ENCODE data around the gene DRC1.

DRC1 gene

DNA sequence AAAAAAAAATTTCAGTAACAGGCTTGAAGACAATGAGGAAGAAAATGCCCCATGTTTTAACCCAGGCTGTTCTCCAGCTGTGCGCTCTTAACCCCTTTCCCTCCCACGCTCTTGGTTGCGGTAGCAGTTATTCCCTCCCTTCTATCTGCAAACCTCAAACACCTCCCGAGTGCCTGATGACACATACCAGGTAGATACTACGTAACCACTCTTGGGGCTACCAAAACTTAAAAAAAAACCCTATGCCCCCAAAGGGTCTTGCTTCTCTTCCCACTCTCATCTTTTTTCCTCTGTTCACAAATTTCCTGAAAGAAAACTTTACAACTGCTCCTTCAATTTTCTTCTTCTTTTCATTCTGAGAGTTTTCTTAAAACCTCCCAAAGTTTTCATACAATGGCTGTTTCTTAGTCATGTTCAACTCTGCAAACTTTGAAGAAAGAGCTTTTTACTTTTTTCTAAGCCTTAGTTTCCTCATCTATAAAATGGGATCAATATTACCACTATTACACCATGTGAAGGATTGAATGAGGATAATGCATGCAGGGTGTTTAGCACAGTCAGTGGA lies 4.9 kb upstream of the DRC1 start:
- DNase-seq (ENCODE audit: low read depth, low spot score), result no peak
- in situ Hi-C loops (cut with HindIII; ENCODE audit: low sequenced_read_pairs), result no loop called here
- H3K4me3 ChIP-seq (ENCODE audit: low read depth, low read length), result no peak overlapping the region
- TF ChIP-seq, protein P1, sequence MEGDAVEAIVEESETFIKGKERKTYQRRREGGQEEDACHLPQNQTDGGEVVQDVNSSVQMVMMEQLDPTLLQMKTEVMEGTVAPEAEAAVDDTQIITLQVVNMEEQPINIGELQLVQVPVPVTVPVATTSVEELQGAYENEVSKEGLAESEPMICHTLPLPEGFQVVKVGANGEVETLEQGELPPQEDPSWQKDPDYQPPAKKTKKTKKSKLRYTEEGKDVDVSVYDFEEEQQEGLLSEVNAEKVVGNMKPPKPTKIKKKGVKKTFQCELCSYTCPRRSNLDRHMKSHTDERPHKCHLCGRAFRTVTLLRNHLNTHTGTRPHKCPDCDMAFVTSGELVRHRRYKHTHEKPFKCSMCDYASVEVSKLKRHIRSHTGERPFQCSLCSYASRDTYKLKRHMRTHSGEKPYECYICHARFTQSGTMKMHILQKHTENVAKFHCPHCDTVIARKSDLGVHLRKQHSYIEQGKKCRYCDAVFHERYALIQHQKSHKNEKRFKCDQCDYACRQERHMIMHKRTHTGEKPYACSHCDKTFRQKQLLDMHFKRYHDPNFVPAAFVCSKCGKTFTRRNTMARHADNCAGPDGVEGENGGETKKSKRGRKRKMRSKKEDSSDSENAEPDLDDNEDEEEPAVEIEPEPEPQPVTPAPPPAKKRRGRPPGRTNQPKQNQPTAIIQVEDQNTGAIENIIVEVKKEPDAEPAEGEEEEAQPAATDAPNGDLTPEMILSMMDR (IDR thresholded peaks at IDR 0.05; ENCODE audit: low read depth, low read length), result no peak

DNA sequence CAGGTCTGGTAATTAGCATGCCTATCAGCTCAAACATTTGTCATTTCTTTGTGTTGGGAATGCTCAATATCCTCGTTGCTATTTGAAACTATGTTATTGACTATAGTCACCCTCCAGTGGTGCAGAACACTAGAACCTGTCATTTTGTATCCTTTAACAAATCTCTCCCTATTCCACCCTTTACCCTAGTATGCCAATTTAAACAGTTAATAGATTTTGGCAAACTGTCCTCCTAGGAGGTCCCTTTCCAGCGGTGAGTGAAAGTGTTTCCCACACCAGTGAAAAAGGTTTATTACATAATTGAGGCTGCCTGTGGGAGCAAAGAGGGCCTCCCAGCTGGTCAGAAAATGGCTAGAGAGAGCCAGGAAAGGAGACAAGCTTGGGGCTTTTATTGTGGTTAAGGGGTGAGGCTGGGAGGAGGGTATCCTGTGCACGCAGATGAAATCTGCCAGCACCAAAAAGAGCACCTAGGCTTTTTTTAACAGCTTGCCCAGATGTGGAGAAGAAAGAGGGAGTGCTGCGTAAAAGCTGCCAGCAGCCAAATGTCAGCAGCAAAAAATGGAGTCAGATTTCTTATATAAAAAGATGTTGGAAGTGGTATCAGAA lies 1.8 kb upstream of the DRC1 start:
- no peak for DNase-seq (ENCODE audit: low read depth, low spot score)
- in situ Hi-C loops (cut with HindIII; ENCODE audit: low sequenced_read_pairs), result no loop called here
- TF ChIP-seq, protein P1 (IDR thresholded peaks at IDR 0.05; ENCODE audit: low read depth, low read length), result no peak
- no peak overlapping the region for H3K4me3 ChIP-seq (ENCODE audit: low read depth, low read length)

DNA sequence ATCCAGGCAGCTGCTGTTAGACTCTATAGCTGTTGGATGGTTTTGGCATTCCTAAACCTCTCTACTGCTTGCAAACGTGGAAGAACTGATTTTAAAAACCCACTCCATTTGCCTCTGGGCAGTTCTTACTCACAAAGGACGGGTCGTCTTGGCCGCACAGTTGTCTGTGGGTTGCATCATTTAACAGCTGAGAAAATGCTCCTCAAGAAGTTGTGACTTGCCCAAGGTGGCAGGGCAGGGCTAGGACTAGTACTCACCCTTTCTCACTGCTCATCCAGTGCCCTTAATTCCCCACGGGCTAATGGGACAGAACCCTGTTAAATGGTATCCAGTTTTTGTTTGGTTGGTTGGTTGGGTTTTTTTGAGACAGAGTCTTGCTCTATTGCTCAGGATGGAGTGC lies 997 bp upstream of the DRC1 start:
- no peak for DNase-seq (ENCODE audit: low read depth, low spot score)
- TF ChIP-seq, protein P1 (IDR thresholded peaks at IDR 0.05; ENCODE audit: low read depth, low read length), result no peak
- in situ Hi-C loops (cut with HindIII; ENCODE audit: low sequenced_read_pairs), result no loop called here
- H3K4me3 ChIP-seq (ENCODE audit: low read depth, low read length), result no peak overlapping the region

DNA sequence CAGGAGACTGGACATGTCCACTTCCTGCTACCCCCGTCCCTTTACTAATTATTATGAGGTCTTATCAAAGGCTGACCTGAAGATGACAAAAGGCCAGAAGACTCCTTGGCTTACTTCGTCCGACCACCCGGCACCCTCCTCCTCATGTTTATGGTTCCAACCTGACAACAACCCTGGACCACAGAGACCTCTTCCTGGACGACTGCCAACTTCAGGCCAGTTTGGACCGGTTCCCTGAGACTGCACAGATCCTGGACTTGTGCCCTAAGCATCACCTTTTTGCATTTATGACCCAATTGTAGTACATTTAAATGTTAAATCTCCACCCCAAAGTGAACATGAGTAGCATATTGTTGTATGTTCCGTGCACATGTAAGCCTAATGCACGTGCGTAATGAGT lies 5.8 kb downstream of the DRC1 start:
- TF ChIP-seq, protein P1 (IDR thresholded peaks at IDR 0.05; ENCODE audit: low read depth, low read length), result no peak
- in situ Hi-C loops (cut with HindIII; ENCODE audit: low sequenced_read_pairs), result no loop called here
- DNase-seq (ENCODE audit: low read depth, low spot score), result no peak
- no peak overlapping the region for H3K4me3 ChIP-seq (ENCODE audit: low read depth, low read length)

DNA sequence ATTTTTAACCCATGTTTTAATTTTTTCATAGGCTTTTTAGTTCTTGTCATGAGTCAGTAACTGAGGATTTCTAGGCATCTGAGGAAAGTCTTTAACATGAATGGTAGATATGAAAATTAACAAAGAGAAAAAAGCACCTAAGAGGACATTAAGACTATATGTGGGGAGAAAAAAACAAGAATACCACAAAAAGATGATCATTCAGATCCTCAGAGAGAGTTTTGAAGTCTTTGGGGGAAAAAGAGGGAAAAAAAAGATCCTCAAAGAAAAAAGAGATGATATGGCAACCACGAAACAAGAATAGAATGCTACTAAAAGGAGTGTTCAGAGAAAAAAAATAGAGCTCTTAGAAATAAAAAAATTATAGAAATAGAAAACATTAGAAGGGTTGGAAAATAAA lies 8.1 kb downstream of the DRC1 start:
- in situ Hi-C loops (cut with HindIII; ENCODE audit: low sequenced_read_pairs), result no loop called here
- H3K4me3 ChIP-seq (ENCODE audit: low read depth, low read length), result no peak overlapping the region
- TF ChIP-seq, protein P1 (IDR thresholded peaks at IDR 0.05; ENCODE audit: low read depth, low read length), result no peak
- DNase-seq (ENCODE audit: low read depth, low spot score), result no peak

DNA sequence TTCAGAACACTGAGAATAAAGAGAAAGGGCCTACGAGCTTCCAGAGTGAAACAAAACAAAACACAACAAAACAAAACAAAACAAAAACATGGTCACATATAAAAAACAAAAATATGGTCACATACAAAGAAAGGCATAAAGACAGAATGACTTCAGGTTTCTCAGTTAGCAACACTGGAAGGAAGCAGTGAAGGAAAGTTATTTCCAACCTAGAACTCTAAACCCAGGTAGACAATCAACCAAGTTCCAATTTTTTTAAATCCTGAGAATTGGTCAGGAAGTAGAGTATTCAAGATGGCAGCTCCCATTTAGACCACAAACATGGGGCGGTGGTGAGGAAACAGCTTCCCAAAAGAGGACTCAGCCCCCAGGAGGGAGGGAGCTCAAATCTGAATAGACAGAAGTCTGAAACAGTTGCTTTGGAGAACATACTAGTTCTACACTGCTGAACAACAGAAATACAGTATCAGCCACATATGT lies 9.1 kb downstream of the DRC1 start:
- in situ Hi-C loops (cut with HindIII; ENCODE audit: low sequenced_read_pairs), result no loop called here

More for the DNA sequence above, 9.1 kb downstream of the DRC1 start:
- H3K4me3 ChIP-seq (ENCODE audit: low read depth, low read length), result no peak overlapping the region
- TF ChIP-seq, protein P1 (IDR thresholded peaks at IDR 0.05; ENCODE audit: low read depth, low read length), result no peak
- DNase-seq (ENCODE audit: low read depth, low spot score), result no peak
